KOPT-K1 (cell line): Measurements from ENCODE around the gene APLP1.
"Not testable (repeated sequence)": the region's sequence is repeated elsewhere in the genome, so short reads cannot be mapped to it uniquely, and the experiment has no call there.

Experiments used
- H3K27ac ChIP-seq: fragments of 200-600 bp; sonication (generic); 2 replicates; pipeline ENCODE4 v1.5.1; 2016; ENCODE audit warnings: antibody characterized with exemption, mild to moderate bottlenecking, low read depth, low read length; ENCODE audit not compliant: poor library complexity, severe bottlenecking
- H3K36me3 ChIP-seq: fragments of 200-600 bp; sonication (generic); 2 replicates; pipeline ENCODE4 v1.5.1; 2017; ENCODE audit warnings: antibody characterized with exemption, mild to moderate bottlenecking, low read length, moderate library complexity; ENCODE audit not compliant: insufficient read depth
- H3K9me3 ChIP-seq: fragments of 200-600 bp; sonication (generic); 2 replicates; pipeline ENCODE4 v1.5.1; 2017; ENCODE audit warnings: antibody characterized with exemption, low read length, mild to moderate bottlenecking; ENCODE audit not compliant: insufficient read depth, poor library complexity, severe bottlenecking

APLP1 gene

DNA sequence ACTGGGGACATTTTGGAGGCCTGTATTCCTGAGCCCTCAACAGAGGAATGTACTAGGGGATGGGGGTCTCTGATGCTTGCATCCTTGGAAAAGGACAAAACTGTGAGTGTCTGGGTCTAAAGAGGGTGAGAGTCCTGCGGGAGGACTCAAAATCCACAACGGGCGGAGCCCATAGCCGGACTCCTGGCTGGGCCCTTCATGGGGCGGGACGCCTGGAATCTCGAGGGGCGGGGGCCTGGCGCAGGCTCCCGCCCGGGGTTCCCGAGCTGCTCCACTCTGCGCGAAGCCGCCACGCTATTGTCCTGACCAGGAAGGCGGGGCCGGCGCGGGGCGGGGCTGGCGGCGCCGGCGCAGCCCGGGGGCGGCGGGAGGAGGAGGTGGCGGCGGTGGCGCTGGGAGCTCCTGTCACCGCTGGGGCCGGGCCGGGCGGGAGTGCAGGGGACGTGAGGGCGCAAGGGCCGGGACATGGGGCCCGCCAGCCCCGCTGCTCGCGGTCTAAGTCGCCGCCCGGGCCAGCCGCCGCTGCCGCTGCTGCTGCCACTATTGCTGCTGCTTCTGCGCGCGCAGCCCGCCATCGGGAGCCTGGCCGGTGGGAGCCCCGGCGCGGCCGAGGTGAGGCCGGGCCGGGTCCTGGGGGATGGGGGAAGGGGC lies at the start of gene APLP1:
Gene APLP1 (plus strand): TSS at position 403 of the 651 bp plus-strand sequence. CDS start 63 bp downstream, at position 466.
- Histone ChIP-seq H3K27ac (no peak within 1 kb of the TSS), H3K9me3 (no peaks in the 10 kb centered on the region), H3K36me3 (no peaks in the 10 kb centered on the region)

DNA sequence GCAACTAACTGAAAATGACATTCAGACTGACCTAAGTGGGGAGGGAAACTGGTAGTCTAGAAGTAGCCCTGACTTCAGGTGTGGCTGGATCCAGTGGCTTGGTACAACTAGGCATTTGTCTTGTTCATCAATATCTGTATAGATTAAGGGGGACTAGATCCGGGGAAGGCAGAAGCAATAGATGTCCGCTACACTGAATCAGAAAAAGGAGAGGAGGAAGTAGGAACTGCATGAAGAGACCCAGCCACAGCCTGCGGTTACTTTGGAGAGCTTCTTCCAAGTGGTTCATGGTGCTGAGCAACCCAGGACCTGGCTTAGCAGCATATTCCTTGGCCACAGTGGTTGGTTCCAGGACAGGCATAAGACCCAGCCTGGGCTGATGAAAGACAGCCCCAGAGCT lies 45.8 kb upstream of the APLP1 start:
- Histone ChIP-seq H3K9me3 (no peaks in the 10 kb centered on the region), H3K27ac (no peak overlapping the region), H3K36me3 (no peaks in the 10 kb centered on the region)

DNA sequence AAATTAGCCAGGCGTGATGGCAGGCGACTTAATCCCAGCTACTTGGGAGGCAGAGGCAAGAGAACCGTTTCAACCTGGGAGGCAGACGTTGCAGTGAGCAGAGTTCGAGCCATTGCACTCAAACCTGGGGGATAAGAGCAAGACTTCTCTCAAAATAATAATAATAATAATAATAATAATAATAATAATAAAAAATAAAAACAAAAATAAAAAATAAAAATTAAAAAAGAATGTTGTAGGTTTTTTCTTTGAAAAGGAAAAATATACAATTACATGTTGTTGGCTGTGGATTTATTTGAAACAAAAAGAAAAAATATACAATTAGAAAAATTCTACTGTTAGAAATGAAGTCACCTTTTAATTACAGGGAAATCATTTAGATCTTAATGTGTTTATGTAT lies 44.2 kb upstream of the APLP1 start:
- Histone ChIP-seq H3K36me3 (no peaks in the 10 kb centered on the region), H3K27ac (no peak overlapping the region)

DNA sequence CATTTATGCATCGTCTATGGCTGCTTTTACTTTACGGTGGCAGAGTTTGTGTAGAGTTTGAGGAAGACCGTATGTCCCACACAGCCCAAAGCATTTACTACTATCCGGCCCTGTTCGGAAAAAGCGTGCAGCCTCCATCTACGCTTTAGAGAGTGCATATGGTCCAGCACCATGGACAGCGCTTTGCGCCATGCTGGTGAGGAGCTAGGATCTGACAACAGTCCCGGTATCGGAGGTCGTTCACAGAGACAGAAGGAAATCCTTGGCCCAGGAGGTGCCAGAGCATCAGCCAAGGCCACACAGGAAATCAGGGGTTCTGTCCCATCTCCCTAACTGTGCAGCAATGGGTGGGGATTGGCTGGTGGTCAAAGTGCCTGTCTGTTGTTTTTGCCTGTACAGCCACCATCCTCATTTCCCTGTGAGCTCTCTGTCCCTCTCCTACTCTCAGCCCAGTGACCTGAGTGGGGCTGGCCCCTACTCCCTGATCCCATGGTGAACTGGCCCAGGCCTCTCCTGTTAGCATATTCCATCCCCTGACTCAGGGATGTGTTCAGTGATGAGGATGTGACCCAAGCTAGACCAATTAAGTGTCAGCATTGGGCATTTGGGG lies 39.6 kb upstream of the APLP1 start:
- H3K27ac ChIP-seq, result no peak overlapping the region
- H3K9me3 ChIP-seq, result no peaks in the 10 kb centered on the region
- no peaks in the 10 kb centered on the region for H3K36me3 ChIP-seq

More for the DNA sequence above, 44.2 kb upstream of the APLP1 start:
- no peaks in the 10 kb centered on the region for H3K9me3 ChIP-seq

DNA sequence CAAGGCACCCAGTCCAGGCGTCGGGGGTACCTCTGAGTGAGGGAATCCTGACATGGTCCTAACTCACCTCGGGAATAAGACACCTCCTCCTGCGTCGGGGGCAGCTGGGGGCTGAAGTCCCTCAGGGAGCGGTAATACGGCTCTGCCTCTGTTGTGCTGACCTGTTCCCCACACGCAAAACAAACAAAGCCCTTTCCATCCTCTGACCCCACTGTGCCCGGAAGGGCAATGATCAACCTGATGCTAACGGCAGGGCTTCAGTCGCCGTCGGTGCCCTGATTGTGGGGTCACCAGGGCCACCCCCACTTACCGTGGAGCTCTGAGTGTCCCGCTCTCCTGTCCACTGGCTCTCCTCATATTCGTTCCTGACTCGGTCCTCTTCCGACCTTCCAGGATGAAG lies 37.4 kb upstream of the APLP1 start:
- Histone ChIP-seq H3K9me3 (no peaks in the 10 kb centered on the region), H3K27ac (no peak overlapping the region), H3K36me3 (no peaks in the 10 kb centered on the region)

DNA sequence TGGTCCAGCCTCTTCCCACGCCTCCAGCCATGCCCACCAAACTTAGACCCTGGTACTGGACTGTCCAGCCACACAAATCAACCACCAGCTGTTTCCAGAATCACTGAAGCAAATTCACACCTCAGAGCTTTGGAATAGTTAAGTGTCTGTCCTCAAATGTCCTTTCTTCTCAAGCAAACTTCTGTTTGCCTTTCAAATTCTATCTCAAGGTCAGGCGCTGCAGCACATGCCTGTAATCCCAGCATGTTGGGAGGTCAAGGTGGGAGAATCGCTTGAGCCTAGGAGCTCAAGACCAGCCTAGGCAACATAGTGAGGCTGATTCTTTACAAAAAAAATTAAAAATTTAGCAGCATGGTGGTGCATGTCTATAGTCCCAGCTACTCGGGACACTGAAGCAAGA lies 36.3 kb upstream of the APLP1 start:
- no peak overlapping the region for H3K27ac ChIP-seq
- H3K36me3 ChIP-seq, result no peaks in the 10 kb centered on the region

DNA sequence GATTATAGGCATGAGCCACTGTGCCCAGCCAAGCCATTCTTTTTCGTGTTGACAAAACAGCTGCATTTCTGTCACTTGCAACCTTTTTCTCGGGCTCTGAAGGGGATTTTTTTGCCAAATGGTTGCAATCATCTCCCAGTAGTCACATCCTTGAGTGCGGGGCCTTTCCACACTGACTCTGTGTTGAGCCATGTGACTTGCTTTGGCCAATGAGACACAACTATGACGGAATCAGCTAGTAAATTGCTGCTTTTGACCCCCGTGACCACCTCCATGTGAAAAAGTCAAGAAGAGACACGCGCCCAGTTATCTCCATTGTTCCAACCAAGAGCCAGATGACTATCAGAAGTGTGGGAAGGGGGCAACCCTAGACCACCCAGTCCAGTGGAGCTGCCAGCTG lies 34.4 kb upstream of the APLP1 start:
- H3K9me3 ChIP-seq, result peaks cover 1% of the 10 kb centered on the region
- H3K27ac ChIP-seq, result no peak overlapping the region
- no peaks in the 10 kb centered on the region for H3K36me3 ChIP-seq

More for the DNA sequence above, 36.3 kb upstream of the APLP1 start:
- no peaks in the 10 kb centered on the region for H3K9me3 ChIP-seq

DNA sequence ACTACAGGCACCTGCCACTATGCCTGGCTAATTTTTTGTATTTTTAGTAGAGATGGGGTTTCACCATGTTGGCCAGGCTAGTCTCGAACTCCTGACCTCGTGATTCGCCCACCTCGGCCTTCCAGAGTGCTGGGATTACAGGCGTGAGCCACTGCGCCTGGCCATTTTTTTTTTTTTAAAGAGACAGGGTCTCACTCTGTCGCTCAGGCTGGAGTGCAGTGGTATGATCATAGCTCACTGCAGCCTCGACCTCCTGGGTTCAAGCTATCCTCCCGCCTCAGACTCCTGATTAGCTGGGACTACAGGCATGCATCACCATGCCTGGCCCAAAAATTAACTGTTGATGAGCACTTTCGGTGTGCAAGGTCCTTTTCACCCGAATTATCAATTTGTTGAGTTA lies 32.3 kb upstream of the APLP1 start:
- not testable (repeated sequence) for H3K27ac ChIP-seq, H3K36me3 ChIP-seq, H3K9me3 ChIP-seq

DNA sequence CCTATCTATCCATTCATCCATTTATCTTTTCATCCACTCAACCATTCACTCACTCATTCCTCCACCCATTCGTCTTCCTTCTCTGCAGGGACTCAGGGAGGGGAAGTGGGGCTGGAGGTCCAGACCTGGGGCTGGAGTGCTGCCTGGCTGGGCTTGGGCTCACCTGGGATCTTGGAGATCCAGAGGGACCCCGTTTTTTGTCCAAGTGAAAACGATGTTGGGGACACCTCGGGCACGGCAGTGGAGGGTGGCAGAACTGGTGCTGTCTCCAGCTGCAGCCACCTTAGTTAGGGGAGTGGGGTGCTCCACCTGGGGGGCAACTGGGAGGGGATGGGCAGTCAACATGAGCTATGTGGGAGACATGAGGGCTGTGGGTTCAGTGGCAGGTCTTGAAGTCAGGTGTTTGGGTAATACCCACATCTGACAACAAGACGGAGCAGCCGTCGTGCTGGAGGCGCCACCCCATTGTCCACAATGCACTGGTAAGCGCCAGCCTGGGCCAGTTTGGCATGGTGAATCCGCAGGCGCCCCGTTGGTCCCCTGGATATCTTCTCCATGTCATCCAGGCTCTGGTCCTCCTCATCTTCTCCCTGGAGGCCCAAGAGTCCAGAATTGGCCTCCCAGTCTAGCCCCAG lies 26.3 kb upstream of the APLP1 start:
- H3K36me3 ChIP-seq, result no peaks in the 10 kb centered on the region
- H3K27ac ChIP-seq, result no peak overlapping the region
- peaks cover 6% of the 10 kb centered on the region for H3K9me3 ChIP-seq

DNA sequence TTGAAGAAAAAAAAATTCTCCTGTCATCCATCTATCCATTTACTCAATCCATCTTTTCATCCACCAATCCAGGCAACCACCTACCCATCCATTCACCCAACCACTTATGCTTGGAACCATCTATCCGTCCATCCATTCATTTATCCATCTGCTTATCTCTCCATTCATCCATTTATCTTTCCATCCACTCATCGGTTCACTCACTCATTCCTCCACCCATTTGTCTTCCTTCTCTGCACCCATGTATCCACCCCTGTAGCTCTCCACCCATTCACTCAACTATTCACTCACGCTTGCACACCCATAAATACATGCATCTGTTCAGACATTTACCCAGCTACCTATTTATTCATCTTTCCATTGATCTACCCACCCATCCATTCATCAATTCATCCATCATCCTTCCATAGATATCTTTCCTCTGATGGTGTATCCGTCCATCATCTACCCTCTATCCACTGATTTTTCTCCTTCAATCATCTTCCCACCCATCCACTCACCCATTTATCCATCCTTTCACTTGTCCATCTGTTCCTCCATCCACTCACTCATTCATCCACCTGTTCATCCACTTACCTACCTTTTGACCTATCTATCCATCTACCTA lies 25.6 kb upstream of the APLP1 start:
- Histone ChIP-seq H3K9me3 (peaks cover 6% of the 10 kb centered on the region), H3K36me3 (no peaks in the 10 kb centered on the region), H3K27ac (no peak overlapping the region)

DNA sequence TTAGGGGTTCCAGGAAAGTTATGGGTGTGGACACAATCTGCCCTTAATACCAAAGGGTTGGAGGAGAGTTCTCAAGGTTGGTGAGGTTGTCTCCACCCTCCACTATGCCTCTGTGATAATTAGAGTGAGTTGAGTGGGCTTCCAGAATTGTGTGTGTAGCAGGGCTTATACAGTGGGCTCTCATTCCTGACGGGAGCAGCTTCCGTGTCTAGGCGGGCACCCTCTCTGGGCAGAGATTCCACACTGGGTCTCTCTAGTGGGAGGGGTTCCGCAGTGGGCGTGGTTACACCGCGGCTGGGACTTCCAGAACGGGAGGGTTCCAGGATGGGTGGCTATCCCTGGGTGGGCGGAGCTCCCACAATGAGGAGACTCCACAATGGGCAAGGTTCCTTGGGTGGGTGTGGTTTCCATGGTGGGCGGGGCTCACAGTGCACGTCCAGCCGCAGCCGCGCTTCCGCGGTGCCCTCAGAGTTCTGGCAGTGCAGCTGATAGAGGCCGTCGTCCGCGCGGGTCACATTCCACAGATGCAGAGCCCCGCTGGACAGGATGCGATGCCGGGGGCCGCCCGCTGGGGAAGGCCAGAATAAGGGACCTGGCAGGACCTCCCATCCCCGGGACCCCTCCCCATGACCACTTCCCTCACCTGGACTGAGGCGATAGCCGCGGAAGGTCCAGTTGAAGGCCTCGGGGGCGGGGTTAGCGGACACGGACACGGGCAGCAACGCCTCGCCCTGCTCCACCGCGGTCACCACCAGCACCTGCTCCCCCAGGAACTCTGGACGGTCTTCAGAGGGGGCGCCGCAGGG lies 24.5 kb upstream of the APLP1 start:
- H3K27ac ChIP-seq, result no peak overlapping the region
- peaks cover 5% of the 10 kb centered on the region for H3K9me3 ChIP-seq
- no peaks in the 10 kb centered on the region for H3K36me3 ChIP-seq

DNA sequence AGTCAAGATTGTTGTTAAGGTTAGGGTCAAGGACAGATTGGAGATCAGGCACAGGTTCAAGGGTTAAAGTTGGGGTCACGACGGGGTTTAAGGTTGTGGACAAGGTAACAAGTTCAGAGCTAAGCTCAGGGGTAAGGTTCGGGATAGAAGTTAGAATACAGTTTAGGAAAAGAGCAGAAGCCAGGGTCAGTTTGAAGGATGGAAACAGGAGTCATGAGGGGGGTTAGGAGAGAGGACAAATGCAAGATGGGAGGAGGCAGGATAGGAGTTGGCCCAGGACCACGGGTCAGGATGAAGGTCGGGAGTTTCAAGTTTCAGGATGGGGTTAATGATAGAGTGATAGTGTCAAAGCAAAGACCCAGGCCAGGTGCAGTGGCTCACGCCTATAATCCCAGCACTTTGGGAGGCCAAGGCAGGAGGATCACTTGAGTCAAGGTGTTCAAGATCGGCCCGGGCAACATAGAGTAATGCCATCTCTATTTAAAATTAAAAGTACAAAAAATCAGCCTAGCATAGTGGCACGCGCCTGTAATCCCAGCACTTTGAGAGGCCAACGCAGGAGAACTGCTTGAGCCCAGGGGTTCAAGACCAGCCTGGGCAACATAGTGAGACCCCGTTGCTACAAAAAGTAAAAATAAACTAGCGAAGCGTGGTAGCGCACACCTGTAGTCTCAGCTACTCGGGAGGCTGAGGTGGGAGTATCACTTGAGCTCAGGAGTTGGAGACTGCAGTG lies 23.7 kb upstream of the APLP1 start:
- no peaks in the 10 kb centered on the region for H3K9me3 ChIP-seq
- no peaks in the 10 kb centered on the region for H3K36me3 ChIP-seq
- H3K27ac ChIP-seq, result no peak overlapping the region

DNA sequence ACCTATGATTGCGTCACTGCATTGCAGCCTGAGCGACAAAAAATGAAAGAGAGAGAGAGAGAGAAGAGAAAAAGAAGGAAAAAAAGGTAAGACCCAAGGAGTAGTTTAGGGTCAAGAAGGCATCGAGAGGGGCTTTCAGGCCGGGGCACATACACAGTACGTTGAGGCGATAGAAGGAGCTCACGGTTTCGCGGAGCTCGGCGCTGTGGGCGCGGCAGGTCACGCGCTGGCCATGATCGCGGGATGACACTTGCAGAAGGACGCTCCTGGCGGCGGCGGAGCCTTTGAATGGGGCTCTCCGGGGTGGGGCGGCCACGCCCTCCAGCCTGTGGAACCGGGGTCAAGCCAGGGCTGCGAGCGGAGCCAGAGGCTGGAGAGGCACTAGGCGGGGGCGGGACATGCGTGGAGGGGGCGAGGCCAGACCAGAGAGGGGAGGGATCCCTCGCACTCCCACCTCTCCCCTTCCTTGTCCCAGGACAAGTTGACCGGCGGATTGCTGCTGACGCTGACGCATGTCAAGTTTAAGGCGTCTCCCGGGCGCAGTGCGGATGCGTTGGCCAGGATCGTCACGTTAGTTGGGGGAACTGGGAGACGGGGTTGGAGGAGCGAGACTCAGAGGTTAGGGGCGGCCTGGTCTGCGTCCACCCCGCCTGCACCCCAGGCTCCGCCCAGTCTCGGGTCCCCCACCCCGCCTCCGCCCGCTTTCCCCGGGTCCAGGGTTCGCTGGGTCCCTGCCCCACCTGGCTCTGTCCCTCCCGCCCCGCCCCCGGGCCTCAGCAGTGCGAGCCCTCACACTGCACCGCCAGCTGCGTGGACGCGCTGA lies 22.9 kb upstream of the APLP1 start:
- H3K36me3 ChIP-seq, result no peaks in the 10 kb centered on the region
- H3K9me3 ChIP-seq, result no peaks in the 10 kb centered on the region
- no peak overlapping the region for H3K27ac ChIP-seq
